UCSD-AML1 (cell line): ENCODE data around the gene TRIM14.
"Not testable (repeated sequence)": the region's sequence is repeated elsewhere in the genome, so short reads cannot be mapped to it uniquely, and the experiment has no call there.

Source experiments
- DNase-seq: peaks from one replicate; lab custom pipeline; 2025; ENCODE audit not compliant: unreplicated experiment; lab: John Stamatoyannopoulos, UW

TRIM14 gene

DNA sequence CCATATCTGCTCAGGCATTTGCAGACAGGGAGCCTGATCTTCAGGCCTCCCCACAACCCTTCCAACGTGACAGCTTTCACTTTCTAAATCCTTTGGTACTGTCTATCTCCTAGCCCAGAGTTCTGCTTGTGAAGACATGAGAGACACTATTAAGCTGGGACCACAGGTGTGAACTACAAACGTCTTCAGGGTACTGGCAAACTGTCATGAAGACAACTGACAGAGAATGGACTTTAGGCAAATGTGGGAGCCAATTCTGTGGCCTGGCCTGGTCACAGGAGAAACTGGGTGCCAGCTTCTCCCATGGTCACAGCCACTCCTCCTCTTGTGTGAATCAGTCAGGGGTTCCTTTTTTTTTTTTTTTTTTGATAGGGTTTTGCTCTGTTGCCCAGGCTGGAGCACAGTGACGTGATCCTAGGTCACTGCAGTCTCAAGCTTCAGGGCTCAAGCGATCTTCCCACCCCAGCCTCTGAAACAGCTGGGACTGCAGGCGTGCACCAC lies 10.4 kb downstream of the TRIM14 start:
- no peak for DNase-seq

DNA sequence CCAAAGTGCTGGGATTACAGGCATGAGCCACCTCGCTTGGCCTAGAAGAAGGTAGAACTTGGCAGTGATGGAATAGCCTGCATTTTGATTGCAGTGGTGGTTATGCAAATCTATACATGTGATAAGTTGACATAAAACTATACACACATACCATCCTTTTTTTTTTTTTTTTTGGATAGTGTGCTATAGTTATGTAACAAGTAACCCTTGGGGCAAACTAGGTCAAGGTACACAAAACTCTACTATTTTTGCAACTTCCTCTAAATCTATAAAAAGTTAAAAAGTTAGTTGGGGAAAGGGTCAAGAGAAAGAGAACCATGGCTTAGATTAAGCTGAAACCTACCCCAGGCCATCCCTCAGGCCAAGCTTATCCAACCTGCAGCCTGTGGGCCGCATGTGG lies 11.1 kb downstream of the TRIM14 start:
- no peak for DNase-seq

DNA sequence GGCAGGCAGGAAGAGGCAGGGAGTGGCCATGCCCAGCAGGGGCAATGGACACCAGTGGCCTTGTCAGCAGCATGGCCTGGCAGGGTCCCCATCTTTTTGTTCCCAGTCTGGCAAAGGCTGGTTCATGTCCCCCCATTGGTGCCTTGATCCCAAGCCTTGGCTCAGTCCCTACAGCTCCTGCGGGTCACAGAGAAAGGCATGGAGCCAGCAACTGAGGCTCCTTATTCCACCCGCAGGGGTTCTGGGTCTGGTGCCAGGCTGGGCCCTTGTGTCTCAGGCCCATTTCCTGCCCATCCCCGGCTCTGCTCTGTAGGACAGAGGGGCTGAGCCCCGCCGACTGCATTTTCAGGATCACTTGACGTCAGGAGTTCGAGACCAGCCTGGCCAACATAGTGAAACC lies 14.0 kb downstream of the TRIM14 start:
- no peak for DNase-seq

DNA sequence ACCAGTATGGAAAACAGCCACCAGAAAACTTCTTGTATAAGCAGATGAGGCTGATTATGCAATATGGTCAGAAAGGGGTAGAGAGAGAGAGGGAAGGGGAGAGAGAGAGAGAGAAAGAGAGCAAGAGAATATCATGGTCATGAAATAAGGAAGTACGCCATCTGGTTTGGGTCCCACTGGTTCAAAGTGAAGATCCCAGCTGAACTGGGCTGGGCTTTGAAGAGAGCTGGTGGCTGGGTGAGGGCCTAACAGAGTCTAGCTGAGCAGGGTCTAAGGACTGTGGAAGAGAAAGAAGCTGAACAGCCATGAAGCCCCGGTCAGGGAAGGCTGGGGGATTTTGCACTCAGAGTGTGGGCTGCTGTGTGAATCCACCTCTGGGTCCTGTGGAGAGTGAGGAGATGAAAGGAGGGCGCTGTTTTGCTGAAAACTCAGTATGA lies 14.6 kb downstream of the TRIM14 start:
- no peak for DNase-seq

DNA sequence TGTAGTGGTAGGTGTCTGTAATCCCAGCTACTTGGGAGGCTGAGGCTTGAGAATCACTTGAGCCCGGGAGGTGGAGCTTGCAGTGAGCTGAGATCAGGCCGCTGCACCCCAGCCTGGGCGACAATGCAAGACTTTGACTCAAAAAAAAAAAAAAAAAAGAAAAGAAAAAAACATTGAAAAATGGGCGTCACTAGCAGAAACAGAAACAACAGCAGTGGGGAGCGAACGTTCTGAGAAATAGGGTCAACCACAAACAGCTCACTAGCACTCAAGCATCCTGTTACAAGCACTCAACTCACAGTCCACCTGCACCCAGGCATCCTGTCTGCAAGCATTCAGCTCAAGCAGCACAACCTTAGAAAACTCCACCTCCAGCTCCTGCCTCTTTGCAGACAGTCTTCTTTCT lies 17.2 kb downstream of the TRIM14 start:
- DNase-seq = peak; percentile 57

DNA sequence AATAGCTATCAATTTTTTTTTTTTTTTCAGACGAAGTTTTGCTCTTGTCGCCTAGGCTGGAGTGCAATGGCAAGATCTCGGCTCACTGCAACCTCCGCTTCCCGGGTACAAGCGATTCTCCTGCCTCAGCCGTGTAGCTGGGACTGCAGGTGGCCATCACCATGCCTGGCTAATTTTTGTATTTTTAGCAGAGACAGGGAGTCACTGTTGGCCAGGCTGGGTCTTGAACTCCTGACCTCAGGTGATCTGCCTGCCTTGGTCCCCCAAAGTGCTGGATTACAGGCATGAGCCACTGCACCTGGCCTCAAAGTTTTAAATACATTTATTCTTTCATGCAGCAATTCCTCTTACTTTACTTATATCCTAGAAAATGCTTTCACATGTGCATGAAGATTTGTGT lies 17.6 kb downstream of the TRIM14 start:
- DNase-seq = no peak

DNA sequence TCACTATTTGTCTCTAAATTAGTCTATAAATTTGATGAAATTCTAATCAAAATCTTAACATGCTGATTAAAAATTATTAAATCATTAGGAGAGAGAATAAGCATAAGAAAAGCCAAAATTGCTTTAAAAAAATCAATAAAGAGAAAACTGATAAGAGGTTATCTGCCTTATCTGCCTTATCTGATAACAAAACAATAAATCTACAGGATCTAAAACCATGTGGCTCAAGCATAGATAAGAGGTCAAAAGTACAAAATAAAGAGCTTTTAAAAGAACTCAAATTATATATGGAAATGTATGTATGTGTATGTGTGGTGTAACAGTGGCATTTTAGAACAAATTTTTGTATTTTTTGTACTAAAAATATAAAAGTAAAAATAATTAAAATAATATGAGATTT lies 18.6 kb downstream of the TRIM14 start:
- DNase-seq = no peak

DNA sequence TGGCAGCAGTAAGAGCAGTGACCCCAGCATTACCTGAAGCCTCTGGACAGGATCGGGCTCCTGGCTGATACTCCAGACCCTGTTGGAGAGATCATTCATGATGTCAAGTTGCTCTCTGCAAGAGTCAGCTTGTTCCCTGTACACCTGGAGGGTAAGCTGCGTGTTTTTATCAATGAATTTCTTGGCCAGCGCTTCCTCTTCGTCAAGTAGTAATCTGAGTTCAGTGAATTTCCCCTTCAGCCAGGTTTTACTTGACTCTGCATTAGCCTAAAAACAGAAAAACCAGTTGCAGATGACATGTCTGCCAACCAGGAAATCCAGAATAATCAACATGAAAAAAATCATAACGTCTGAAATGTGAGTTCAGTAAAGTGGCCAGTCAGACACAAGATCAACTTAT lies 19.1 kb downstream of the TRIM14 start:
- no peak for DNase-seq

DNA sequence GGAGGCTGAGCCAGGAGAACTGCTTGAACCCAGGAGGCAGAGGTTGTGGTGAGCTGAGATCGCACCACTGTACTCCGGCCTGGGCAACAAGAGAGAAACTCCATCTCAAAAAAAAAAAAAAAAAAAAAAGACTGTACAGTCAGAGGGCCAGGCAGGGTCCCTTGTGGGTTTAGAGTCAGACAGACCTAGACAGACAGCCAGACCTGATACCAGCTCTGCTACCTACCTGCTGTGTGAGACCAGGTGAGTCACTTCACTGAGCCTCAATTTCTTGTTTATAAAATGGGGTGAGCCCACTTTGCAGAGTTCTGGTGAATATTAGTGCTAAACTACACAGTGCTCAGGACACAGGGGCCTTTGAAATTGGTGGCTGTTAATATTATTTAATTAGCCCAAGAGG lies 19.7 kb downstream of the TRIM14 start:
- no peak for DNase-seq

DNA sequence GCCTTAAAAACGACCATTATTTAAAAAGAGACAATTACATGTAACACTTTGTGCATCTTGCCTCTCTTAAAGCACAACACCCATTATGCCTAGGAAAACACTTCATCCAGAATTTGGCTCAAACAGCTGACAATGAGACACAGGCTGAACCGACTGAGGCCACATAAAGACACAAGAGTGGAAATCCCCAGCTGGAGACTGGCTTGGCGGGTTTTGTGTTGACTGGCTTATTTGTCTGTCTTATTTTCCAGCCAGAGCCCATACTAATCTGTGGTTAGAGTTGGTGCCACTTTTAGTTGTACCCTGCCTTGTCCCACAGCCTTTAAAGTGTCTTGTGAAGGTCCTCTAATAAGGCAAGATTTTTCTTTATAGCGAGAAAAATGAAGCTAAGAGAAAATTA lies 21.2 kb downstream of the TRIM14 start:
- DNase-seq = no peak

DNA sequence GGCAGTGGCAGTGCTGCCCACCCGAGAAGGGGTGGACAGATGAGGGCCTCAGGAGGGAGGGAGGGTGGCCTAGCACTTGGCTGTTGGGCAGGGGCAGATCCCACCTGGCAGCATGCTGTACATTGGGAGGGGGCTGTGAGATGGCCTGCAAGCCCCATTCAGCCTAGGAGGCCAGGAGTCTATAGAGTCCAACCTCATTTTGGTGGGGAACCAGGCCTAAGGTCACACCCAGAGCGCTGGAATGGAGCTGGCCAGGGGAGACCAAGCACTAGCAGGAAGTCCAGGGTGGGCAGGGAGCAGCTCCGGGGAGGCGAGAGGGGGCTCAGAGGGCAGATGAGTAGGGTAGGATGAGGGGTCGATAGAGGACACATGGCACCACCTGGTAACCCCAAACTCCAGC lies 22.9 kb downstream of the TRIM14 start:
- no peak for DNase-seq

DNA sequence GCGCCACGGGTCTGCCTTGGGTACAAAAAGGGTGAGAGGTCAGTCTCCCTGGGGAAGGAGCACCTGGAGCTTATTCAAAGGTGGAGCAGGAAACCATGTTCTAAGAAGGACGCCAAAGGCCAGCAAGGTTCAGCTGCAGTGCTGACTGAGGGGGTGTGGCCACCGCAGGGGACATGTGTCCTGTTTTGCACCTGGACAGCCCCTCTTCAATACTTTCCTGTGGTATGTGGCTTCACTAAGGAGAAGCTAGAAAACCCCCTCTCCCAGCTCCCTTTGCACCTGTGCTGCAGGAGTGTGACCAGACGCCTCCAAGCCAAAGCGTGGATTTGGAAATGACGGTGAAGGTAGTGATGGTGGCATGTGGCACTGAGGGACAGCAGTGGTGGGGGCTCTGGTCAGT lies 23.6 kb downstream of the TRIM14 start:
- no peak for DNase-seq

DNA sequence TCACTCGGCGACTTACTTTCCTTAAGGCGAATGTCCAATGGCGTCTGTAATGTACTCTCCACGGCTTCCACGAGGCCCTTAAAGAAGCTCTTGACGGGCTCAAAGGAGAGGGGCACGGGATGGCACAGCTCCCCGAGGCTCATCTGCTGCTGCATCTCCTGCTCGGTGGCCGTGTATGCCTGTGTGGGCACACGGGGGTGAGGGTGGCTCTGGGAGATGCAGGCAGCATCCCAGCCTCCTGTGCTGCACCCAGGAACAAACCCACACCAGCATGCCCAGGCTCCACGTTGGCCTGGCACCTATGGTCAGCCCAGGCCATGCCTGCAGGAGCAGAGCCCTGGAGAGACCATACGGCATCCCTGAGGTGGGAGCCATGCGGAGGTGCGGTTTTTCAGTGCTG lies 24.2 kb downstream of the TRIM14 start:
- no peak for DNase-seq

DNA sequence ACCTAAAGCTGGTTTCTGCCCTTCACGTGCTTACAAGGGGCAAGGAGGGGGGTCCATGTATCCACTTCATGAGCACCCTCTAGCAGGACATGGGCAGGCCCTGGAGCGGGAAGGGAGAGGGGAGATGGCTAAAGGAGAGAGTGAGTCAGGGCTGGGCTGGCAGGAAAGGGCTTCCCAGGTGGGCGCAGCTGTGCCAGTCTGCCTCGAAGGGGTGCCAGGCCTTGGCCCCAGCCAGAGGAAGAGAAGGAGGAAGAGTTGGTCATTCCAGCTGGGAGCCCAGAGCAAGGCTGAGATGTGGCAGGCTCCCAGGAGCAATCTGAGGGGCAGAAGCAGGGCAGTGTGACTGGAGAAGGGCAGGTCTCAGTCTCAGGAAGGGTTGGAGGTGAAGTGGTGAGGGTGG lies 24.7 kb downstream of the TRIM14 start:
- no peak for DNase-seq

DNA sequence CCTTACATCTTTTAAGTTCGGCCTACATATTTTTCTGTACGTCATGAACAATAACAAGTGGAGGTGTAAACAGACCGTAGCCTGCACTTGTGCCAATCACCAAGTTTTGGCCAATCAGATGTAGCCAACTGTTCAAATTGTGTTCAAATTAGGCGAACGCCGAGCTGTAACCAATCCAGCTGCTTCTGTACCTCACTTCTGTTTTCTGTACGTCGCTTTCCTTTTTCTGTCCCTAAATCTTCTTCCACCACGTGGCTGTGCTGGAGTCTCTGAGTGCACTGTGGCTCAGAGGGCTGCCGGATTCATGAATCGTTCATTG lies 26.4 kb downstream of the TRIM14 start:
- DNase-seq = no peak

DNA sequence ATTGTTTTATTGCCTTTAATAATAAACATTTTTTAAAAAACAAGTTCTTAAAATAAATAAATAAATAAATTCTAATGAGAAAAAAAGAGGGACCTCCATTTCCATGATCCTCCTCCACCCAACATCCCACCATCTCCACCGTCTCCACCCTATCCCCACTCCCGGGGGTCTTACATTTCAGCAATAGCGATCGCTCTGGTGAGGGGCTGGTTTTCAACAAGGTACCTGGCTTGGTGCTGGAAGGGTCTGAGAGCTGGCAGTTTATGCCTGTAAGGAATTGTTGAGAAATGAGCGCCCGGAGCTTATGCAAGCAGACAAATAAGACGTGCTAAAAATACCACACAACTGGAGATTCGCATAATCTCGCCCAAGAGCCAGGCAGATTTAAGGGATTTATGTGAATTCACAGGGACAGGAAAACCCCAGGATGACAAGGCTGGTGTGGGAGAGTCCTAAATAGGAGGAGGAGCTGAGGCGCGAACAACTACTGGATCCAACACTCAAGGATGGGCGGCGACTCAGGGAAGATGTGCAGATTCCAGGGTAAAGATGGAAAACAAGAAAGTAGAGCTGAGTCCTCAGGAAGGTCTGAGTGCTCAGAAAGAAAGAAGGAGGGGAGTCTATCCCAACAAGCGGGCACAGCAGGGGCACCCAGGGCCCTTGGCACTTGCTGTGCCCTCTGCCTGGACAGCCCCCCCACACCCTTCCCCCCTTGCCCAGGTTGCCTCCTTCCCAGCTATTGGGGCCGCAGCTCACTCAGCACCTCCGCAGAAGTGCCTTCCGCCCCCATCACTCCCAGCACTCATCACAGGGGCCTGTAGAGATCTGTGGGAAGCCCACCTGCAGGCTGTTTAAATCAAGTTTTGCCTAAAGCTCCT lies 27.0 kb downstream of the TRIM14 start:
- no peak for DNase-seq

DNA sequence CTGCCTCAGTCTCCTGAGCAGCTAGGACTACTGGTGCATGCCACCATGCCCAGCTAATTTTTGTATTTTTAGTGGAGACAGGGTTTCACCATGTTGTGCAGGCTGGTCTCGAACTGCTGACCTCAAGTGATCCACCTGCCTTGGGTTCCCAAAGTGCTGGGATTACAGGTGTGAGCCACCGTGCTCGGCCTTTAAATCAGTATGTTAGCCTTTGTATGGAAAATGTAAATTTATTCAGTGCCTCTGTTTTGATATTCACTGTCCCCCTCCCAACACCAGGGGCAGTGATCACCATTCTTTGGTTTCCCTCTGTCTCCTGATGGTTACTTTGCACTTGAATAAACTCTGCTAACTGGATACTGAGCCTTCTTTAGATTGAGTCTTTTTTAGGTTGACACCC lies 28.3 kb downstream of the TRIM14 start:
- not testable (repeated sequence) for DNase-seq

DNA sequence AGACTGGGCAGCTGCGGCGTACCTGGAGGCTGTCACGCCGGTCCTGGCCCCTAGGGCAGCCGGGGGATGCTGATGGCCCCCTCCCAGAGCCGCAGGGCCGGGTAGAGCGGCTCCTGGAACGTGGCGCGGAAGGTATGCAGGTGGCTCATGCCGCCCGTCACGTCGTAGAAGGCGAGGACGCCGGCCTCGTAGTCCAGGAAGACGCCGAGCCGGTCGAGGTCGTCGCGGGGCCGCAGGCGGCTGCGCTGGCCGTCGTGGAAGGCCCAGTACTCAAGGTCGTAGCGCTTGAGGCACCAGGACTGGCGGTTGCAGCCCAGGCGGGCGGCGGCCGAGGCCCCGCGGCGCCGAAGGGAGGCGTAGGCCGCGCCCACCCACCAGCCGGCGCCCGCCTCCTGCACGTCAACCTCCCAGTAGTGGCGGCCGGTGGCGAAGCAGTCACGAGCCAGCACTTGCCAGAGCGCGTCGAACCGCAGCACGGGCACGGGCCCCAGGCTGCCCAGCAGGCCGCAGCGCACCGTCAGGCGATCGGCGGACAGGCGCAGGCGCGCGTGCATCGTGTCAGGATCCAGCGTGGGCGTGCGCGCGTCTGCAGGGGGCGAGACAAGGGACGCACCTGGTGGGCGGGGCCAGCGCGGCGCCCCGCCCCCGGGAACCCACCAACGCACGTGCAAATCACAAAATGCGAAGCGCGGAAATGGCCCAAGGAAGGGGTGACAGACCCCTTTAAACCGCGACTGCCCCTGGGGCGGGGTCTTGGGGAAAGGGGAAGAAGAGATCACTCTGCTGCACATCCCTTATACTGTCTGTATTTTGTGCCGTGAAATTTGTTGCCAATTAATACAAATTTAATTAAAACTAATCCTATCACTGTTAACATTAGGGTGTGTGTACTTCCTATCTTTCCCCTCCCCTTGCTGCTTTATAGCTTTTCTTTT lies 31.3 kb downstream of the TRIM14 start:
- no peak for DNase-seq

DNA sequence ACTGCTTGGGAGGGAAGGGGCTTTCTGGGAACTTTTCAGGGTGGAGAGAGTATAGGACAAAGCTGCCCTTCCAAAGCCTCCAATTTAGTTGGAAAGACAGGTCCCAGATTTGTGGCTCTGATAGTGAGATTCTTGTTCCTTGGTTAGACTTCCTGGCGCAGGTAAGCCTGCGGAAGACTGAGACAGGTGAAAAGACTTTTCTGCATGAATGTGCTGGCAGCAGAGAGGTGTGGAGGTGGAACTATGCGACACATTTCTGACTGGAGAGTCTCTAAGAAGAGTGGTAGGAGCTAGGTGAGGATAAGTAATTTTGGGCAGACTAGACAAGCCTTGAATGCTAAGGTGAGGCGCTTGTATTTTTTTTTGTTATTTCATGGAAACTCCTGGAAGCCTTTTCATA lies 32.6 kb downstream of the TRIM14 start:
- DNase-seq = no peak

DNA sequence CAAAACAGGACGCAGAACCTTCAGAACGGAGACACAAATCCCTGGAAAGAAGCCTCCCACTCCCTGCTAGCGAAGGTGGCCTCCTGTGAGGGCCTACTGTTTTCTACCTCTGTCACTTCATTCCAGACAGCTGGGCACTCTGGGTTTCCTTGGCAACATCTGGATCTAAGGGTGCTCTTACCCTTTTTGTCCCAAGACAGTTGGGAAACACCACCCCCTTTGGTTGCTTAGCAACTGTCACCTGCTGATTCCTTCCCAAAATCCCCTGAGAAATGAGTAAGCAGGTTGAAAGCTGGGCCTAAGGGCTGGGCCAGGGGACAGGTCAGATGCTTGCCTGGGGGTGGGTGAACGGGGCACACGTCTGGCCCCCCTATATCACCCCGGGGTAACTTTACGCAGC lies 33.1 kb downstream of the TRIM14 start:
- no peak for DNase-seq

DNA sequence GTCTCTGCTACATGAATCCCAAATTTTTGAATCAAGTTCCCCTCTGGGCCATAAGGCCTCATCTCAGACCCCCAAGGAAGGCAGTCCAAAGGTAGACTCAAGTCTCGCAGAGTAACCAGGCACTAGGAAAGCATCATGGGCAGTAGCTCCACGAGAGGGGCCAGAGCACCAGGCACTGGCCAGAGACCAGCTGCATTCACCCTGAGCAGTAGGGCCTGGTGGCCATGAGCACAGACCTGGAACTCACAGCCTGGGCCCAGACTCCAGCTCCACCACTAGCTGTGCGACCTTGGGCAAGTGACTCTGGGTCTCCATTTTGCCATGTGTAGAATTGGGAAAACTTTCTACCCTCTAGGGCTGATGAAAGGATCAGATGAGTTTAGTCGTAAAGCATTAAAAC lies 34.0 kb downstream of the TRIM14 start:
- no peak for DNase-seq

DNA sequence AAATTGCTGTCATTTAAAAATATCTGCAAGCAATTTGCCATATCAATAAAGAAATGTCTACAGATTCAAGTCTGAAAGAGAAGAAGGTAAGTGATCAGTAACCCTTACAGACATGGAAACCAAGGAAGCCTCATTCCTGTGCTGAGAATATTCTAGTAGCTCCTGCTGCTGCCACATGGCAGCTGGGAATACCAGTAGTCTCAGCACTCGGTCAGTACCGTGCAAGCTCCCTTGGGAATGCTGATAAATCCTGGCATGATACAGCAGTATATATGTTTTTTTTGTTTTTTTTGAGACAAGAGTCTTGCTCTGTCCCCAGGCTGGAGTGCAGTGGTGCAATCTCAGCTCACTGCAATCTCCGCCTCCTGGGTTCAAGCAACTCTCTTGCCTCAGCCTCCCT lies 34.6 kb downstream of the TRIM14 start:
- no peak for DNase-seq
